ENCODE data around the gene KLHL12.

Gene KLHL12

GRCh38 chr1:202954057-202954745 lies 27.2 kb upstream of the KLHL12 start:
- Histone ChIP-seq H3K9me3 (ENCODE audit: low read length) (no peaks in the 10 kb centered on the region), H3K9ac (ENCODE audit: low read length) (no peak overlapping the region), H3K27ac (ENCODE audit: low read depth, low read length, poor library complexity, severe bottlenecking) (no peak overlapping the region), H3K4me2 (ENCODE audit: low read length) (no peak overlapping the region), H4K20me1 (ENCODE audit: insufficient read depth, low read length) (no peaks in the 10 kb centered on the region), H3K4me1 (ENCODE audit: insufficient read depth, low read length, severe bottlenecking) (peaks cover 30% of the 10 kb centered on the region), H3K27me3 (ENCODE audit: insufficient read depth, low read length) (no peaks in the 10 kb centered on the region), H3K79me2 (ENCODE audit: insufficient read depth, low read length) (peaks cover 54% of the 10 kb centered on the region), H3K9me2 (ENCODE audit: low read depth, low read length) (no peaks in the 10 kb centered on the region), H3K36me3 (ENCODE audit: insufficient read depth, low read length) (peaks cover 19% of the 10 kb centered on the region), H3K4me3 (ENCODE audit: low read depth, low read length, poor library complexity, severe bottlenecking) (no peak overlapping the region), H2AFZ (ENCODE audit: low read length) (no peak overlapping the region), H3F3A (ENCODE audit: insufficient read depth, low read length) (no peaks in the 10 kb centered on the region)
- TF ChIP-seq EZH2 (IDR thresholded peaks at IDR 0.05; ENCODE audit: borderline replicate concordance, low read length): no peak

- no peak overlapping the region for H3K27ac ChIP-seq (ENCODE audit: low read depth, low read length, poor library complexity, severe bottlenecking)
- H3K9ac ChIP-seq (ENCODE audit: low read length): no peak overlapping the region
- peaks cover 26% of the 10 kb centered on the region for H3K36me3 ChIP-seq (ENCODE audit: insufficient read depth, low read length)
- H3K4me1 ChIP-seq (ENCODE audit: insufficient read depth, low read length, severe bottlenecking): peaks cover 23% of the 10 kb centered on the region
- H4K20me1 ChIP-seq (ENCODE audit: insufficient read depth, low read length): no peaks in the 10 kb centered on the region
- H2AFZ ChIP-seq (ENCODE audit: low read length): no peak overlapping the region
- no peak overlapping the region for H3K4me3 ChIP-seq (ENCODE audit: low read depth, low read length, poor library complexity, severe bottlenecking)
- H3K4me2 ChIP-seq (ENCODE audit: low read length): no peak overlapping the region
- TF ChIP-seq EZH2 (IDR thresholded peaks at IDR 0.05; ENCODE audit: borderline replicate concordance, low read length) (no peak), CTCF (IDR thresholded peaks at IDR 0.05; ENCODE audit: low read length) (no peak)
- no peaks in the 10 kb centered on the region for H3K27me3 ChIP-seq (ENCODE audit: insufficient read depth, low read length)
- H3K79me2 ChIP-seq (ENCODE audit: insufficient read depth, low read length): peaks cover 54% of the 10 kb centered on the region
- no peaks in the 10 kb centered on the region for H3F3A ChIP-seq (ENCODE audit: insufficient read depth, low read length)
- H3K9me2 ChIP-seq (ENCODE audit: low read depth, low read length): no peaks in the 10 kb centered on the region
- no peaks in the 10 kb centered on the region for H3K9me3 ChIP-seq (ENCODE audit: low read length)
These were observed 26.4 kb upstream of the KLHL12 start for GRCh38 chr1:202953392-202953791.

- H2AFZ ChIP-seq (ENCODE audit: low read length): no peak overlapping the region
- H3K4me3 ChIP-seq (ENCODE audit: low read depth, low read length, poor library complexity, severe bottlenecking): no peak overlapping the region
- H3K9me2 ChIP-seq (ENCODE audit: low read depth, low read length): no peaks in the 10 kb centered on the region
- no peaks in the 10 kb centered on the region for H3F3A ChIP-seq (ENCODE audit: insufficient read depth, low read length)
- TF ChIP-seq CTCF (IDR thresholded peaks at IDR 0.05; ENCODE audit: low read length) (no peak), EZH2 (IDR thresholded peaks at IDR 0.05; ENCODE audit: borderline replicate concordance, low read length) (no peak)
- H3K9ac ChIP-seq (ENCODE audit: low read length): no peak overlapping the region
- peaks cover 32% of the 10 kb centered on the region for H3K36me3 ChIP-seq (ENCODE audit: insufficient read depth, low read length)
- peaks cover 53% of the 10 kb centered on the region for H3K79me2 ChIP-seq (ENCODE audit: insufficient read depth, low read length)
- H3K27me3 ChIP-seq (ENCODE audit: insufficient read depth, low read length): no peaks in the 10 kb centered on the region
- H3K4me1 ChIP-seq (ENCODE audit: insufficient read depth, low read length, severe bottlenecking): peaks cover 23% of the 10 kb centered on the region
- no peak overlapping the region for H3K27ac ChIP-seq (ENCODE audit: low read depth, low read length, poor library complexity, severe bottlenecking)
- no peaks in the 10 kb centered on the region for H3K9me3 ChIP-seq (ENCODE audit: low read length)
- H4K20me1 ChIP-seq (ENCODE audit: insufficient read depth, low read length): no peaks in the 10 kb centered on the region
- H3K4me2 ChIP-seq (ENCODE audit: low read length): no peak overlapping the region
These were observed 25.8 kb upstream of the KLHL12 start for GRCh38 chr1:202952818-202953217.

- no peaks in the 10 kb centered on the region for H3K9me3 ChIP-seq (ENCODE audit: low read length)
- no peak overlapping the region for H3K27ac ChIP-seq (ENCODE audit: low read depth, low read length, poor library complexity, severe bottlenecking)
- peaks cover 17% of the 10 kb centered on the region for H3K4me1 ChIP-seq (ENCODE audit: insufficient read depth, low read length, severe bottlenecking)
- H3K27me3 ChIP-seq (ENCODE audit: insufficient read depth, low read length): no peaks in the 10 kb centered on the region
- H3K79me2 ChIP-seq (ENCODE audit: insufficient read depth, low read length): peaks cover 46% of the 10 kb centered on the region
- H3K9me2 ChIP-seq (ENCODE audit: low read depth, low read length): no peaks in the 10 kb centered on the region
- H3K36me3 ChIP-seq (ENCODE audit: insufficient read depth, low read length): peaks cover 35% of the 10 kb centered on the region
- no peak overlapping the region for H3K9ac ChIP-seq (ENCODE audit: low read length)
- TF ChIP-seq CTCF (IDR thresholded peaks at IDR 0.05; ENCODE audit: low read length): no peak
- TF ChIP-seq EZH2 (IDR thresholded peaks at IDR 0.05; ENCODE audit: borderline replicate concordance, low read length): no peak
- no peak overlapping the region for H3K4me2 ChIP-seq (ENCODE audit: low read length)
- no peak overlapping the region for H2AFZ ChIP-seq (ENCODE audit: low read length)
- no peaks in the 10 kb centered on the region for H3F3A ChIP-seq (ENCODE audit: insufficient read depth, low read length)
- no peaks in the 10 kb centered on the region for H4K20me1 ChIP-seq (ENCODE audit: insufficient read depth, low read length)
- no peak overlapping the region for H3K4me3 ChIP-seq (ENCODE audit: low read depth, low read length, poor library complexity, severe bottlenecking)
These were observed 25.1 kb upstream of the KLHL12 start for GRCh38 chr1:202952099-202952498.

Data from OCI-LY1 (cell line).